ENCODE data around the gene PVALEF.

- TF ChIP-seq ZNF274 (IDR thresholded peaks at IDR 0.05; ENCODE audit: low read depth, low read length) = no peak
- TF ChIP-seq YY1 (IDR thresholded peaks at IDR 0.05; ENCODE audit: insufficient read depth, insufficient read length) = no peak
Observed at GRCh38 chr17:81212365-81212764, 47.1 kb downstream of the PVALEF start.

Data from NT2/D1 (cell line).